HepG2 (cell line): ENCODE results near the gene ATP8B4. TPM values are rescaled to one million over a fixed set of nuclear protein-coding genes. Genes with fewer than 3 reads are reported as not detected.

Source experiments
- ATF7-NPFF ChIP-seq: sonication (generic); formaldehyde crosslinking; IDR thresholded peaks from 2 replicates; pipeline ENCODE4 v1.8.1; 2023; ENCODE audit warnings: mild to moderate bottlenecking, low read depth, missing genetic modification reagents, moderate library complexity
- HOXA9 ChIP-seq: sonication (generic); formaldehyde crosslinking; IDR thresholded peaks from 2 replicates; pipeline ENCODE4 v1.8.1; 2022; ENCODE audit warnings: missing genetic modification reagents, mild to moderate bottlenecking, moderate library complexity, borderline replicate concordance
- KLF13 ChIP-seq: sonication (generic); formaldehyde crosslinking; IDR thresholded peaks from 2 replicates; pipeline ENCODE4 v1.4.0; 2020; ENCODE audit warnings: mild to moderate bottlenecking, missing genetic modification reagents
- NFE2 ChIP-seq: sonication (generic); formaldehyde crosslinking; IDR thresholded peaks from 2 replicates; pipeline ENCODE4 v1.4.0; 2020; ENCODE audit warnings: missing genetic modification reagents
- ZNF609 ChIP-seq: sonication (generic); formaldehyde crosslinking; IDR thresholded peaks from 2 replicates; pipeline ENCODE4 v1.4.0; 2020; ENCODE audit warnings: mild to moderate bottlenecking, missing genetic modification reagents, borderline replicate concordance
- ZNF749 ChIP-seq: sonication (generic); formaldehyde crosslinking; IDR thresholded peaks from 2 replicates; pipeline ENCODE4 v1.8.0; 2022; ENCODE audit warnings: mild to moderate bottlenecking, missing genetic modification reagents, moderate library complexity, borderline replicate concordance
- polyA plus RNA-seq, 8 experiments: library from polyadenylated mRNA; depleted of rRNA in 3 of 8; stranded (reverse) in 7 of 8; unstranded in 1 of 8; fragments of >200 nt; fragmentation: Illumina TruSeq in 4 of 8; extraction: Trizol in 4 of 8; gene quantifications; 2 replicates each; pipeline versions ENCODE4 v1.2.1 to v1.2.3, GENCODE V29; 2011 to 2016; ENCODE audit warnings: low read depth in 4 of 8, missing spikeins in 1 of 8, mixed read lengths in 1 of 8; ENCODE audit not compliant: insufficient read depth in 1 of 8
- total RNA-seq, 5 experiments: library from RNA; depleted of rRNA; stranded (reverse); fragments of >200 nt; fragmentation: Illumina TruSeq; extraction: Trizol; gene quantifications; 2 replicates each; pipeline ENCODE4 v1.2.3, GENCODE V29; 2016; ENCODE audit warnings: low read depth in 1 of 5

Gene ATP8B4
- total and polyA plus RNA-seq, 2 of the 13 experiments (the other 11 are each of a cell fraction or from before 2014, with no cell fraction given) = 0.24 to 0.69 TPM

- TF ChIP-seq ZNF749 (CRISPR knock-in tag) = no peak
- no peak for TF ChIP-seq HOXA9
- no peak for TF ChIP-seq KLF13
- TF ChIP-seq NFE2 = no peak
- no peak for TF ChIP-seq ZNF609 (CRISPR knock-in tag)
- no peak for TF ChIP-seq ATF7-NPFF (CRISPR knock-in tag)
Observed at GRCh38 chr15:49900006-49900902, 218.8 kb downstream of the ATP8B4 start (continued).
